Stimulated activated CD4-positive, alpha-beta T cell treated with anti-CD3 and anti-CD28 coated beads, TNF-alpha, amount 100 ng/mL, for 24 hours (primary cell): Measurements from ENCODE around the gene RSPO4.

Experiments used
- DNase-seq, 3 experiments: peaks; one replicate each; pipeline ENCODE4 v3.0.0-alpha.2; 2020; ENCODE audit warnings: low read depth in 3 of 3

Gene RSPO4

DNA sequence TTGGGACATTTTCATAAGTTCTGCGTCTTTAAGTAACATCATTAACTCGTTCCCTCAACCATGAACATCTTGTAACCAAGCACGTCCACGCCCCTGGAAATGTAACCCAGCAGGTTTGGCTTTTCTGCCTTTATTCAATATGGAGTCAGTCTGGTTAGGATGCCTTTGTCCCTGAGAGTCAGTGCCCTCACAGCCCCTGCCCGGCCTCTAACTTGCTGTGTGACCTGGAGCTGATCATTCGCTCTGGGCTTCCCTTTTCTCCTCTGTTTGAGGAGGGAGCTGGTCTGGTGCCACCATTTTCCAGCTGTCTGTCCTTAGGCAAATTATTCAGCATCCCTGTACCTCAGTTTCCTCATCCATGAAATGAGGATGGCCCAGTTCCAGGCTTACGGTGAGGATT, 59.5 kb downstream of the RSPO4 start:
- DNase-seq: no peak

DNA sequence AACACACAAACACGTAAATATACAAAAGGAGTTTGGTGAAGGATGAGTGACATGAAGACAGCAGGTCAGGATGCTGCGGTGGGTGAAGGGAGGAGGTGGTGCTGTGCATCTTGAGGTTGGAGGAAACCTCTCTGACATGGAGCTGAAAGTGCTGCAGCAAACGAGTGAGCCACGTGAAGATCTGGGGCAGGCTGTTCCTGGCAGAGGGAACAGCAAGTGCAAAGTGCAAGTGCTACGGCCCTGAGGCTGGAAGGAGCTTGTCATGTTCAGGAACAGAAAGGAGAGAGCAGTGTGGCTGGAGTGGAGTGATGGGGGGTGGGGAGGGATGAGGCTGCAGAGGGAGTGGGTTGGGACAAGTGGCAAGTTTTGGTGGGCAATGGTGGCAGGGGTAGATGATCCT, 61.2 kb downstream of the RSPO4 start:
- no peak for DNase-seq

DNA sequence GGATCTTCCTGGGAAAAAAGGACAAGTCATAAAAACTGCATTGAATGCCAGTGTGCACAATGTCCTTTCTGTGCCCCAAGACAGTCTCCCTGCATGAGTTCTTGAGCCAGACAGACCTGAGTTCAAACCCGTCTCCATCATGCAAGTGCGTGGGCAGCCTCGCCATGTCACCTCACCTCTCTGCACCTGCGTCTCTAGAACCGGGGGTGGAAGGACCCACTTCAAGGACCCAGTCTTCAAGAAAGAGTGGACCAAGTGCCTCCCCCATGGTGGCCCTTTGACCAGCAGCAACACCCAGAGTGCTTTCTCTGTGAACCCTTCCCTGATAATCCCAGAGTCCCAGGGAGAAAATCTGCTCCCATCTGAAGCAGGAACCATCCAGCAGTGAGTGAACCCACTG, 62.5 kb downstream of the RSPO4 start:
- no peak for DNase-seq

DNA sequence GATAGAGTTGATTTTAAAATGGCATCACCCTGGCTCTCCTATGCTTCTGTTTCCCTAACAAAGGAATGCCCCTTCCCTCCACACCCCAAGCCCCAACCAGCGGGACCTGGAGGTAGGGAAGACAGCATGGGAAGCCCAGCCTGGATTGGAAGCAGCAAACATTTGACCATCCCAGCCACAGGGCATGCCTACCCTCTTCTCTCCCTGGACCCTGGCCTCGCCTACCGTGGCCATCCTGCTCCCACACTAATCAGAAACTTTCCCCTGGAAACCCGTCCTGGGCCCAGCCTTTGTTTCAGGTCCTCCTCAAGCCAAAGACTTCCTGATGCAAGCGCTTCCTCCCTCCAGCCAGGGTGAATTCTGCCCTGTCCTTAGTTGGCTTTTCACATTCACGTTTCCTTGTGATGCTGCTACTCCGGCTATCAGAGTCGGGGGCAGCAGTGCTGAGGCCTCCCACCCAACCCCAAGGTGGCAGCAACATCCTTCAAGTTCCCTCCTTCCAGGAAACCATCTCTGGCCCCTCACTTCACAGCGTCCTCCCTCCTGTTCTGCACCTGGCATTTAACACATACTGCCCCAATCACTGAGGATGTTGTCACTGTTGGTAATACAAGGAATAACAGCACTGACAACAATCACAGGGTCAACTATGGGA, 67.8 kb downstream of the RSPO4 start:
- DNase-seq: no peak

DNA sequence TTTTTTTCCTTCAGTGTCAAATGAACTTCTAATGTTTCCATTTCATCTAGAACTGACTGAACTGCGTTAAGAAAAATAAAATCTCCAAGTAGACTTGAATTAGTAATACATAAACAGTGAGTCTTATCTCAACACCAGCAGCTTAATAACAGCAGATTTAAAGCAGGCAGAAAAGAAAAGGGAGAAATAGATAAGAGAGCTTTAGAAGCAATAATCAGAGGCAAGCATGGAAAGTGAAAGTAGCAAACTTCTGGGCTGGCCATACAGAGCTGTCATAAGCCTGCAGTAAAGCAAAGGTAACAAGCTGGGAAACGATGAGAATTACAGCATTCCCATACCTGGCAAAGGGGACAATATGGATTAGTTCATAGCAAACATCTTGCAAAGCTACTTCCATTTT, 69.1 kb downstream of the RSPO4 start:
- DNase-seq: no peak

DNA sequence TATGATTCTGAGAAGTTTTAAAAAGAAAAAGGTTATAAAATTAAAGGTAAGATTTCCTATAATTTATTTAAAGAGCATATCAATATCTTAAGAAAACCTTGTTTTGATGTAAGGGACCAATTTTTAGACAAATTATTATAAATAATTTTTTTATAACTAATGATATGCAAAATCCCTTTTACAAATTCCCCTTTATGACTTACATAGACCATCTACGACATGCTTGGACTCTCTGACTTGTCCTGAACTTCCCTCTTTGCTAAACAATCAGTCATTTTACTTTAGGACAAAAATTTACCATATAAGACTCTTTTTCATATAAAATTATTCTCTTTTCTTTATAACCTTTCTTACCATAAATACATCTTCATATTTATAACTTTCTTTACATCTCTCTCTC, 70.7 kb downstream of the RSPO4 start:
- no peak for DNase-seq

DNA sequence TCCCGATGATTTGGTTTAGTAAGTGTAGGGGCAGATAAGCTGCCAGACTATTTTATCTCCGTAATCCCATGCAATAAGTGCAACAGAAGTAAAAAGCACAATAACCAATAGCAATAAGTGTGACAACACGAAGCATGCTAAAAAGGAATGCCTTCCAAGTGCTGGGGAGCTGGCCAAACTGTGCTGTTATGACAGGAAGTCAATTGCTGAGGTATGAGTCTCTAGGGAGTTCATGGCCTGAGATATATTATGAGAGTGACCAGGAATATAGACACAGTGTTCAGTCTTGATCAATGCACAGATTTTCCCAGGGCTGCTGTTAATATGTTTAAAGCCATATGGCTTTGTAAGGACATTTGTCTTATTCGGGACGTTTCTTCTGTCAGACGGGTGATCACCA, 75.4 kb downstream of the RSPO4 start:
- DNase-seq: no peak

DNA sequence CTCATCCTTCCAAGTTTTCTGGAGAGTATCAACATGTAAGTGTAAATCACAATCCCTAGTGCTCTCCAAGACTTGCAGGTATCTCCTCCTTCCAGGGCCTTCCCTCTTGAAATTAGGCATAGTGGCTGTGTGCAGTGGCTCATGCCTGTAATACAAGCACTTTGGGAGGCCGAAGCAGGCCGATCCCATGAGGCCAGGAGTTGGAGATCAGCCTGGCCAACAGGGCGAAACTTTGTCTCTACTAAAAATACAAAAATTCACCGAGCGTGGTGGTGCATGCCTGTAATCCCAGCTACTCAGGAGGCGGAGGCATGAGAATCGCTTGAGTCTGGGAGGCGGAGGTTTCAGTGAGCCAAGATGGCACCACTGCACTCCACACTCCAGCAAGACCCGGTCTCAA, 76.6 kb downstream of the RSPO4 start:
- DNase-seq: no peak

DNA sequence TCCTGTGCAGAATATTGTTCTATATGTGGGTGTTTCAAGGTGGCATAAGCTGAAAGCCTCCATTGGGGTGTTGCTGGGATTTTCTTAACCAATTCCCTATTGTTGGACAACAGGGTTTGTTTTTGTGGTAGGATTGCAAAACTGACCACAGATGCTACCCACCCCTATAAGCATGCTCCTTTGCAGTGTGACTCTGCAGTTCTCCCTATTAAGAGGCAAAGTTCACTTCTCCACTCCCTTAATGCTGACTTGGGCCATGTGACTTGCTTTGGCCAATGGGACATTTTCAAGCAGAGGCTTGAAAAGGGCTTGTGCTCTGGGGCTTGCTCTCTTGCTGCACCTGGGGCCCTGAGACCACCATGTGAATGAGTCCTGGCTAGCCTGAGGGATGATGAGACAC, 77.5 kb downstream of the RSPO4 start:
- no peak for DNase-seq

DNA sequence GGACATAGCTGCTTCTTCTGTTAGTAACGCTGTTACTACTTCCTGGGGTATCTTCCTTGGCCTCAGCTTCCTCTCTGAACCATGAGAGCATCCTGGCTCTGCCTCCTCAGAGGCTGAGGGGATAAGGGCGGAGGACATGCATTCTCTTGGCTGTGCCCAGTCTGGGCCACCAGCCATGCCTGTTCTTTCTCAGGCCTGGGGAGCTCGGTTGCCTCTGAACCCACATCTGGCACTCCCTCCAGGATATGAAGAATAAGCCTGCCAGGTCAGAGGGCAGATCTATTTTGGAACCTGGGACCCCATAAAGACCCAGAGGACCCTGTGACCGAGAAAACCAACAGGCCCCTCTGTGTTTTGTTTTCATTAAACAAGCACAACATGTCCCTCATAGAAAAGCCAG, 79.3 kb downstream of the RSPO4 start:
- no peak for DNase-seq

DNA sequence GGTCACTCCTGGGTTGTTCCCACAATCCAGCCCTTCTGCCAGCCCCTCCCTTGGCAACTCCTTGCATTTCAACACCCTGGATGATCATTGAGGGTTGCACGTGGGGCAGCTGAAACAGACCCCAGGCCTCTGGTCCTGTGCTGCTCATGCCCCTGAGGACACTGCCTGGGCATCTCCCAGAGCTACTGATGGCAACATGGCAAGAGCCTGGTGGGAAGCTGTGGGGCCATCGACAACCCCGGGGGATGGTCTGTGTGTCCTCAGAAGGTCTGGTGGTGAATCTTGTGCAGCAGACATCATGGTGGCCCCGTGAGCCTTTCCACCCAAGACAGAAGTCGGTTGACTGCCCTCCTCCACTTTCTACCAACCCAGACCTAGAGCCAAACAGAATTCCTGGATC, 81.0 kb downstream of the RSPO4 start:
- no peak for DNase-seq

DNA sequence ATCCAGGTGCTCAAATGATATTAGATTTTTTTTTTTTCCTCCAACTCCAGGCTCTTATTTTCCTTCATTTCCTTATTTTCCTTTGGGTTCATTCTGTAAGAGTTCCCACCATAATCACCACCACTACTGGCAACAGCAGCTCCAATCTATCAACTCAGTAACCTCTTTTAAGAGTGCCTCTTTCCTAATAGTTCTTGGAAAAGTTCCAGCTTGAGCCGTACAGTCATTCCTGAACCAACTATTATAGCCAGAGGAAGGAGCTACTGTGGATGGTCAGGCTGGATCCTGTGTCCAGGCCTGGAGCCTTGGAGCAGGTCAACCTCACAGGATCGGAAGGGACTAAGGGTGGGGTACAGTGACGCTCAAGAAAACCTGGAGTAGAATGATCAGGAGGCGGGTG, 81.8 kb downstream of the RSPO4 start:
- no peak for DNase-seq

DNA sequence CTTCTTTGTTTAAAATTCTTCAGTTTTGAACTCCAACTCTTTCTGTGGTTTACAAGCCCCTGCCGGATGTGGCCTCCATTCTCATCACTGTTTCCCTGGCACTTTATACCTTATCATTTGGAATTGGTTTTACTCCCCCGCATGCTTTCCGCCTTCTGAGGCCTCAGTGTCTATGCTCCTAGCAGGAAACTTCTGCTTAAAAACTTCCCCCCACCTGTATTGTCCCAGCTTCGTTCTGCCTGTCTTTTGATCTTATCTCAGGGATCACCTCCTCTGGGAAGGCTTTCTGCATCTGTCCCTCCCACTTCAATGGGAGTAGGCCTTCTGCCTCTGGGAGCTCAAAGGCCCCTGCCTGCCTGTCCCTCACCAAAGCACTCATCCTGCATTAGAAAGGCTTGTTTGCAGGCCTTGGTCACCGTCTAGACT, 82.6 kb downstream of the RSPO4 start:
- no peak for DNase-seq

DNA sequence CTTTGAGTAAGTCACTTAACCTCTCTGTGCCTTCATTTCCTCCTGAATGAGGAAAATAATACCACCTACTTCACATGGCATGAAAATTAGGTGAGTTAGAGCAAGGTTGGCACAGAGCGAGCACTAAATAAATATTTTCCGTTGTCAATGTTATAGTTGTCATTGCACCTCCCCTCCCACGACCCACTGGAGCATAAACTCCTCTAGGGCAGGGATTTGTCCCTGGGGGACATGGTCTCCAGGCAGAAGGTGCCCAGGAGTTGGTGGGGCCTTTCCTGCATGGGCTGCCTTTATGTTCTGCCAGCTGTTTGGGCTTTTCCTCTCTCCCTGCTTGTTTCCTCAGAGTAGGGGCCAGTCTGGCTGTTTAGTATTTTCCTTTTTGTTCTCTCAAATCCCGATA, 84.7 kb downstream of the RSPO4 start:
- no peak for DNase-seq

DNA sequence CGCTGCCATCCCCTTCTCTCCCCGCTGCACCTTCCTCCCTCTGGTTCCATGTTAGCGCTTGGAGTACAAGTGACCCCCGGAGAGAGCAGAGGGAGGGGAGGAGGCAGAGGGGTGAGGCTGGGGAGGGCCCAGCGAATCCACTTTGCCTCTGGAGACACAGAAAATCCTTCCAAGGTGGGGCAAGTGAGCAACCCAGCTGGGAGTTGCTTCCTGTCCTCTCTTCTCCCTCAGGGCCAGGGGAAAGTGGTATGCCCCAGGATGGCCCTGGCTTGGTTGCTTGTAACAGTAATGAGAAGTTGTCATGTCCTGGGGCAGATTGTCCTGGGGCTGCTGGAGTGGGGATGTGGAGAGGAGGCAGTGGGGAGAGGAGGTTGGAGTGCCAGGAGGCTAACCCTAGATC, 85.3 kb downstream of the RSPO4 start:
- DNase-seq: no peak

DNA sequence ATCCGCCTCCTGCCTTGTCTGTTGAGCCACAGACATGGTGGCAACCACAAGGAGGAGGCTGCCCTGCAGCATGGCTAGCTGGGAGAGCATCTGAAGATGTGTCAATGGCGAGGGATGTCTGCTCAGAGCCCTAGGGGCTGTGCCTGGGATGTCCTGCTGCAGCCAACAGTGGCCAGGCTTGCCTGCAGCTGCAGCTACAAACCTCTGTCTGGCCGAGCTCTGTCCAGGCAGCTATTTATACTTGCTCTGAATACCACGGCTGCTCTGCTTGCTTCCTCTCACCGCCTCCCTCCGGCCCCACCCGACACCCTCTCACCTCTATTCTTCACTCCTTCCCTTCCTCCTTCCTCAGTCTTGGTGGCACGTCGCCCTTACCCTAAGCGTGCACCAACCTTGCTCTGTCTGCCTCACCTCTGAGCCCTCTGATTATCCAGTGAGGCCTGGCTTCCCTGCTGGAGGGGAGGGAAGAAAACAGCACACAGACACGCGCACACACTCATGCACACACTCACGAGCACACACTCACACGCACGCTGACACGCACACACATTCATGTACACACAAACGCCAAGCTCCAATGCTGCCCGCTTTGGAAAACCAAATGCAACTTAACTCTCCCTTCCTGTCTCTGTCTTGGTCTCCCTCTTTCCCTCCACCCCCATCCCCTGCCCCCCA, 85.8 kb downstream of the RSPO4 start, which contains the start of gene ANGPT4:
TSS of gene ANGPT4 (minus strand) at position 210 of the 675 bp plus-strand sequence. CDS start at position 90, 120 bp downstream.
- no peak for DNase-seq

DNA sequence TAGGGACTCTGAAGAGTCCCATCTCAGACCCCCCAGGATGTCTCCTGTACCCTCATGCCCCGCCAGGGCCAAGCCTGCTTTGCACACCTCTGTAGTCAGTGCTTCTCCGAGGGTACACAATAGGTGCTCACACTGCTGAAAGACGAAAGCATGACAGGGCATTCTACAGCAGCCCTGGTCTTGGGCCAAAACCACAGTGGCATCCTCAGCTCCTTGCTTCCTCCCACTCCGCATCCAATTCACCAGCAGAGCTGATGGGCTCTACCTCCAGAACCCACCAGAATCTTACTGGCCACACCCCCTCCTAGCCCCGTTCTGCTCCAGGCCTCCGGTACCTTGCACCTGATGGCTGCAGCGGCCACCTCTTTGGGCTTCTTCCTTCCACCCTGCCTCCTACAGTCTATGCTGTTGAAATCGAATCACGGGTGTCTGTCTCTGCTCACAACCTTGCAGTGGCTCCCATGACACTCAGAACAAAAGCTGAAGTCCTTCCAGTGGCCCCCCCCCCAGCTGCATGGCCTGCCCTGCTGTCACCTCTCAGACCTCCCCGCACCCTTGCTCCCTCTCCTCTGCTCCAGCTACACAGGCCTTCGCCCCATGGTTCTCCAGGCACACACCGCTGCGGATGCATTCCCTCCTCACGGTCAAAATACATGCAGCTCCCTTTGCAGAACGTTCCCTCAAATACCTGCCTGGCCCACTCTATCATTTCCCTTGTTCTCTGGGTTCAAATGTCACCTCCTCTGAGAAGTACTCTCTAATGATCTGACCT, 87.2 kb downstream of the RSPO4 start:
- no peak for DNase-seq

DNA sequence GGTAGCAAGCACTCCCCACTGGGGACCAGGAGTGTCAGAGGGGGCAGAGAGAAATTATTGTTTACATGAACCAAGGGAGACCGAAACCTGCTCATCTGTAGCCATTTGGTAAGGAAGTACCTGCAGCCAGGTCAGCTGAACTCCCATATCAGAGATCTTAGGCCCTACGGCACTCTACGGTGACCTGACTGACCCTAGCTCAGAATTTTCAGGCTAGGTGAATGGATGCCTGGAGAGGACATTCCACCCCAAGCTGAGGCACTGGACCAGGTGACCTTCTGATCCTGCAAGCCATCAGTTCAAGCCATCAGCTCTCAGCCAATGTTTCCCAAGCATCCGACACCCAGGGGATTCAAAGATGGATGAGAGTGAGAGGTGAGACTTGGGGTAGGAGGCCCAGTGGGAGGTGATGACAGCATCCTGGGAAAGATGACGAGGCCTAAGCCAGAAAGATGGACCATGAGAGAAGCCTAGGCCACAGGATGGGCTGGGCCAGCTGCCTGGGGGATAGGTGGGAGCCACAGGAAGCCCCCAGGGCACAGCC, 88.7 kb downstream of the RSPO4 start:
- no peak for DNase-seq

DNA sequence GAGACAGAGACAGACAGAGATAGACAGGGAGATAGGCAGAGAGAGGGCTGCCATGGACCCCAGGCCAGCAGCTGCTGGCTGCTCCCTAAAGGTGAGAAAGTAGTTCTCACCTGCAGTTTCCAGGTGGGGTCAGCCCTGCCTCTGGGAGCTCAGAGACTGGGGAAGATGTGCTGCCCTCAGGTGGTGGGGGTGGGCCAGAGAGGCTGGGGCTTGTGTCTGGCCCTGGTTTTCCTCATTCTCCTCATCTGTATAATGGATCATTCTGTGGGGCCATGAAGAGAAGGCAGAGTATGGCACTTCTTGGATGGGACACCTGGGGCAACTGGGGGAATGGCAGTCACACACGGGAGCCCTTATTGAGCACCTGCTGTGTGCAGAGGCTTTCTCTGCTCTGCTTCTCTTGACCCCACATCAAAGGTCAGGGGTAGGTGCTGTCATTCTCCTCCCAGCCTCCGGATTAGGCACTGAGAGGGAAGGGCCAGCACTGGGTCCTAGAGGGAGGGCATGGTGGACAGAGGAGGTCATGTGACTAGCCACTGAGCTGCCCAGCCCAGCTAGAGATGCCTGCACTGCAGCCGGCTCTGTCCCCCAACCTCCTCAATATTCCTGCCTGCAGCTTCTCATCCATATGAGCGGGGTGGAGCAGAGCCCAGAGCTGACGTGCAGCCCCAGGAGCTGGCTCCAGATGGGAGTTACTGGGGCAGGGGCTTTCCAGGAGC, 90.1 kb downstream of the RSPO4 start:
- DNase-seq: peak in 1 of 3 experiments; percentile 4

DNA sequence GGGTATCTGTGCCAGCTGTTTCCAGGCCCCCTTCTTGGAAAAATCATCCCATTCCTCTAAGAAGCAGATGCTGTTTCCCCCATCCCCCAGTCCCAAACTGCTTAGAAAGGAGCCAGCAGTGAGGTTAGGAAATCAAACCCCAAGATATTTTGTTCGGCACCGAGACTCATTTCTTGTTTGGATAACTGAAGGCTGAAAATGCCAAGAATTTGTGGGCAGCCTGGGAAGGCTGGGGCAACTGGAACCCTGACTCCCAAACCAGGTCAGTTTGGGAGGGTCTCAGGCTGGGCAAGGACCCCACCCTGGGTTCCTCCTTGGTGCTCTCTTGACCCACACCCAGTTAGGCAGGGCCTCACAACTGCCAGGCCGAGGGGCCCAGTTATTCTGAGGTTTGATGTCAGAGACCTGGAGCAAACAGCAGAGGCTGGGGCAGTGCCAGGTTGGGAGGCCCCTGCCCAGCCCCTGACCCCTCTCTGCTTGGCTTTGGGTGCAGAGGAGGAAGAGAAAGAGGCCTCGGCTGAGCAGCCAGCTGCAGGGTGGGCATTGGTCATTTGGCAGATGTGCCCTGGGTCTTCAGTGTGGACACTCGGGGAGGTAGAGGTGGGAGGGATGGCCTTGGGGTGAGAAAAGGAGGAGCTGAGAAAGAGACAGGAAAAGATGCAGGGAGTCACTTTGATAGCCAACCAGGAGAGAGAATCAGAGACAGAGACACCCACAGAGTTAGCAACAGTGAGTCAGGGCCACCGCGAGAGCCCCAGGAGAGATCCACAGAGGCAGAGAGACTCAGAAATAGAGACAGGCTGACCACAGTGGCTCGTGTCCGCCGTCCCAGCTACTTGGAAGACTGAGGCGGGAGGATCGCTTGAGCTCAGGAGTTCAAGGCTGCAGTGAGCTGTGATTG, 91.0 kb downstream of the RSPO4 start:
- no peak for DNase-seq
